Omental fat pad (tissue), 4 donors: ENCODE results near the gene NCBP3. TPM values are rescaled to one million over a fixed set of nuclear protein-coding genes. Genes with fewer than 3 reads are reported as not detected.
"Not testable (repeated sequence)": the region's sequence is repeated elsewhere in the genome, so short reads cannot be mapped to it uniquely, and the experiment has no call there.

ENCODE experiments used
- ATAC-seq: fragments of 150-250 bp; one replicate; pipeline ENCODE4 v1.9.1; 2016; ENCODE audit warnings: mild to moderate bottlenecking, moderate library complexity; ENCODE audit not compliant: low FRiP score
- DNase-seq: peaks from one replicate; pipeline ENCODE4 v3.0.0-alpha.2; 2019; ENCODE audit warnings: low spot score
- CTCF ChIP-seq, 3 donors: fragments of 450-650 bp; IDR thresholded peaks; one replicate each; pipeline ENCODE4 v1.5.1; 2016 to 2017; ENCODE audit warnings: antibody characterized with exemption in 3 of 3, mild to moderate bottlenecking in 3 of 3, moderate library complexity in 2 of 3
- total RNA-seq, 4 donors: library from RNA; depleted of rRNA; stranded (reverse); fragments of >200 nt; gene quantifications; one replicate each; pipeline ENCODE4 v1.1.0, GENCODE V29; 2016

Gene NCBP3
- total RNA-seq, 4 donors from 2014 or later, result 16.3 to 31.9 (median 23.9) TPM

- ATAC-seq (no peak), DNase-seq (no peak)
Measured at GRCh38 chr17:3792481-3792880, 53.6 kb downstream of the NCBP3 start.

DNA sequence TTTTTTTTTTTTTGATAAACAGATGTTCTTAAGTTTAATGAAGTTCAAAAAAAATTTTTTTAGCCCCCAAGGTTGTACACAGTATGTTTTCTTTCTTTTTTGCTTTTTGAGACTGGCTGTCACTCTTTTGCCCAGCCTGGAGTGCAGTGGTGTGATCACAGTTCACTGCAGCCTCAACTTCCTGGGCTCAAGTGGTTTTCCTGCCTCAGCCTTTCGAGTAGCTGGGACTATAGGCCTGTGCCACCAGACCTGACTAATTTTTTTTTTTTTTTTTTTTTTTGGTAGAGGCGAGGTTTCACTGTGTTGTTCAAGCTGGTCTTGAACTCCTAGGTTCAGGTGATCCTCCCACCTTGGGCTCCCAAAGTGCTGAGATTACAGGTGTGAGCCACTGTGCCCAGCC lies 57.8 kb downstream of the NCBP3 start:
- ATAC-seq (no peak), DNase-seq (no peak)
- TF ChIP-seq CTCF (IDR thresholded peaks at IDR 0.05), result no peak

More at GRCh38 chr17:3792481-3792880, 53.6 kb downstream of the NCBP3 start:
- no peak for TF ChIP-seq CTCF (IDR thresholded peaks at IDR 0.05)

- not testable (repeated sequence) for ATAC-seq, DNase-seq
Measured at GRCh38 chr17:3785323-3785722, 60.7 kb downstream of the NCBP3 start.

- DNase-seq (no peak), ATAC-seq (no peak)
- TF ChIP-seq CTCF (IDR thresholded peaks at IDR 0.05), result no peak
Measured at GRCh38 chr17:3782751-3783150, 63.3 kb downstream of the NCBP3 start.

- DNase-seq, result no peak
- no peak for ATAC-seq
- no peak for TF ChIP-seq CTCF (IDR thresholded peaks at IDR 0.05)
Measured at GRCh38 chr17:3780986-3781385, 65.1 kb downstream of the NCBP3 start.

GRCh38 chr17:3777366-3778120 lies 68.5 kb downstream of the NCBP3 start:
- ATAC-seq, result no peak
- no peak for TF ChIP-seq CTCF (IDR thresholded peaks at IDR 0.05)
- no peak for DNase-seq

GRCh38 chr17:3773966-3774365 lies 72.1 kb downstream of the NCBP3 start:
- DNase-seq (no peak), ATAC-seq (no peak)
- TF ChIP-seq CTCF (IDR thresholded peaks at IDR 0.05), result no peak
